ENCODE measurements around the gene ADGRG1.
"Not testable (repeated sequence)": the region's sequence is repeated elsewhere in the genome, so short reads cannot be mapped to it uniquely, and the experiment has no call there.

Gene ADGRG1

GRCh38 chr16:57704011-57704904, 75.8 kb downstream of the ADGRG1 start:
- DNase-seq = no peak

GRCh38 chr16:57704905-57705852, 76.7 kb downstream of the ADGRG1 start:
- DNase-seq = no peak

- DNase-seq = no peak
Observed at GRCh38 chr16:57706717-57707116, 78.3 kb downstream of the ADGRG1 start.

- no peak for DNase-seq
Observed at GRCh38 chr16:57707331-57707730, 78.9 kb downstream of the ADGRG1 start.

GRCh38 chr16:57708168-57708567, 79.7 kb downstream of the ADGRG1 start:
- no peak for DNase-seq

- no peak for DNase-seq
Observed at GRCh38 chr16:57709663-57710062, 81.2 kb downstream of the ADGRG1 start.

- no peak for DNase-seq
Observed at GRCh38 chr16:57711346-57711745, 82.9 kb downstream of the ADGRG1 start.

- no peak for DNase-seq
Observed at GRCh38 chr16:57711993-57712392, 83.6 kb downstream of the ADGRG1 start.

GRCh38 chr16:57712569-57712968, 84.1 kb downstream of the ADGRG1 start:
- not testable (repeated sequence) for DNase-seq

GRCh38 chr16:57713596-57713995, 85.2 kb downstream of the ADGRG1 start:
- DNase-seq = no peak

GRCh38 chr16:57714047-57714446, 85.6 kb downstream of the ADGRG1 start:
- no peak for DNase-seq
